GM21367 (cell line): ENCODE data around the gene KCTD1.

Experiments
- ATAC-seq: cut with Tn5 transposase; IDR thresholded peaks from one replicate; pipeline ENCODE4 v1.9.1; 2021; ENCODE audit not compliant: unreplicated experiment

KCTD1 gene

GRCh38 chr18:26548415-26549262 lies at the start of gene KCTD1:
TSS of gene KCTD1 (minus strand) at chr18:26548553. CDS start at chr18:26548536, 17 bp downstream.
- ATAC-seq: peak; percentile 37

GRCh38 chr18:26593365-26594320 lies 45.3 kb upstream of the KCTD1 start:
- ATAC-seq: no peak

GRCh38 chr18:26584745-26585144 lies 36.4 kb upstream of the KCTD1 start:
- no peak for ATAC-seq

GRCh38 chr18:26579941-26580618 lies 31.7 kb upstream of the KCTD1 start:
- ATAC-seq: no peak

- ATAC-seq: no peak
Observed at GRCh38 chr18:26575865-26576217, 27.5 kb upstream of the KCTD1 start.

GRCh38 chr18:26574958-26575864 lies 26.9 kb upstream of the KCTD1 start:
- no peak for ATAC-seq

GRCh38 chr18:26568926-26569665 lies 20.7 kb upstream of the KCTD1 start:
- no peak for ATAC-seq

GRCh38 chr18:26568513-26568912 lies 20.2 kb upstream of the KCTD1 start:
- ATAC-seq: no peak

- no peak for ATAC-seq
Observed at GRCh38 chr18:26566874-26567555, 18.7 kb upstream of the KCTD1 start.

GRCh38 chr18:26565514-26565913 lies 17.2 kb upstream of the KCTD1 start:
- ATAC-seq: no peak

- no peak for ATAC-seq
Observed at GRCh38 chr18:26563024-26563423, 14.7 kb upstream of the KCTD1 start.

- no peak for ATAC-seq
Observed at GRCh38 chr18:26562568-26562967, 14.2 kb upstream of the KCTD1 start.

- ATAC-seq: no peak
Observed at GRCh38 chr18:26561769-26562168, 13.4 kb upstream of the KCTD1 start.

GRCh38 chr18:26556573-26556972 lies 8.2 kb upstream of the KCTD1 start:
- peak; percentile 81 for ATAC-seq

GRCh38 chr18:26555804-26556553 lies 7.6 kb upstream of the KCTD1 start:
- no peak for ATAC-seq

GRCh38 chr18:26553943-26554342 lies 5.6 kb upstream of the KCTD1 start:
- no peak for ATAC-seq

- no peak for ATAC-seq
Observed at GRCh38 chr18:26551695-26552081, 3.3 kb upstream of the KCTD1 start.

GRCh38 chr18:26550998-26551694 lies 2.8 kb upstream of the KCTD1 start:
- ATAC-seq: no peak
